ENCODE measurements around the gene OLIG1.
A peak's percentile ranks its signal among the peaks of the same experiment; 100 is the strongest.

Gene OLIG1

DNA sequence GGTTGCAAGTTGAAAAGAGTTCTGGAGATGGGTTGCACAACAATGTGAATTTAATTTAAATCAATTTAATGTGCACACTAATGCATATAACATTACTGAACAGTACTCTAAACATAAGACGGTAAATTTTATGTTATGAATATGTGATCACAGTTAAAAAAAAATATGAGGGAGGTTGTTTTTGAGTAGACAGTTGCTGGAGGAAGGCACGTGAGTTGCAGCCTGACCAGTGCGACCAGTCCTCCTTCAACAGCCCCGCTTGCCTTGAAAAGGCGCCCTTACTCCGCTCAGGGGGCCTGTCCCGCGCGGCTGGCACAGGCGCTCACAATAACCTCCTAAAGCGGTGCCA is 322 bp upstream of the OLIG1 start:
- TF ChIP-seq, protein P1, sequence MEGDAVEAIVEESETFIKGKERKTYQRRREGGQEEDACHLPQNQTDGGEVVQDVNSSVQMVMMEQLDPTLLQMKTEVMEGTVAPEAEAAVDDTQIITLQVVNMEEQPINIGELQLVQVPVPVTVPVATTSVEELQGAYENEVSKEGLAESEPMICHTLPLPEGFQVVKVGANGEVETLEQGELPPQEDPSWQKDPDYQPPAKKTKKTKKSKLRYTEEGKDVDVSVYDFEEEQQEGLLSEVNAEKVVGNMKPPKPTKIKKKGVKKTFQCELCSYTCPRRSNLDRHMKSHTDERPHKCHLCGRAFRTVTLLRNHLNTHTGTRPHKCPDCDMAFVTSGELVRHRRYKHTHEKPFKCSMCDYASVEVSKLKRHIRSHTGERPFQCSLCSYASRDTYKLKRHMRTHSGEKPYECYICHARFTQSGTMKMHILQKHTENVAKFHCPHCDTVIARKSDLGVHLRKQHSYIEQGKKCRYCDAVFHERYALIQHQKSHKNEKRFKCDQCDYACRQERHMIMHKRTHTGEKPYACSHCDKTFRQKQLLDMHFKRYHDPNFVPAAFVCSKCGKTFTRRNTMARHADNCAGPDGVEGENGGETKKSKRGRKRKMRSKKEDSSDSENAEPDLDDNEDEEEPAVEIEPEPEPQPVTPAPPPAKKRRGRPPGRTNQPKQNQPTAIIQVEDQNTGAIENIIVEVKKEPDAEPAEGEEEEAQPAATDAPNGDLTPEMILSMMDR (IDR thresholded peaks at IDR 0.05; ENCODE audit: extremely low read depth, missing control alignments) = no peak
- DNase-seq (ENCODE audit: low spot score) = no peak

DNA sequence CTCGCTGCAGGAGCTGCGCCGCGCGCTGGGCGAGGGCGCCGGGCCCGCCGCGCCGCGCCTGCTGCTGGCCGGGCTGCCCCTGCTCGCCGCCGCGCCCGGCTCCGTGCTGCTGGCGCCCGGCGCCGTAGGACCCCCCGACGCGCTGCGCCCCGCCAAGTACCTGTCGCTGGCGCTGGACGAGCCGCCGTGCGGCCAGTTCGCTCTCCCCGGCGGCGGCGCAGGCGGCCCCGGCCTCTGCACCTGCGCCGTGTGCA is 730 bp downstream of the OLIG1 start:
- no peak for DNase-seq (ENCODE audit: low spot score)
- TF ChIP-seq, protein P1 (IDR thresholded peaks at IDR 0.05; ENCODE audit: extremely low read depth, missing control alignments) = no peak

DNA sequence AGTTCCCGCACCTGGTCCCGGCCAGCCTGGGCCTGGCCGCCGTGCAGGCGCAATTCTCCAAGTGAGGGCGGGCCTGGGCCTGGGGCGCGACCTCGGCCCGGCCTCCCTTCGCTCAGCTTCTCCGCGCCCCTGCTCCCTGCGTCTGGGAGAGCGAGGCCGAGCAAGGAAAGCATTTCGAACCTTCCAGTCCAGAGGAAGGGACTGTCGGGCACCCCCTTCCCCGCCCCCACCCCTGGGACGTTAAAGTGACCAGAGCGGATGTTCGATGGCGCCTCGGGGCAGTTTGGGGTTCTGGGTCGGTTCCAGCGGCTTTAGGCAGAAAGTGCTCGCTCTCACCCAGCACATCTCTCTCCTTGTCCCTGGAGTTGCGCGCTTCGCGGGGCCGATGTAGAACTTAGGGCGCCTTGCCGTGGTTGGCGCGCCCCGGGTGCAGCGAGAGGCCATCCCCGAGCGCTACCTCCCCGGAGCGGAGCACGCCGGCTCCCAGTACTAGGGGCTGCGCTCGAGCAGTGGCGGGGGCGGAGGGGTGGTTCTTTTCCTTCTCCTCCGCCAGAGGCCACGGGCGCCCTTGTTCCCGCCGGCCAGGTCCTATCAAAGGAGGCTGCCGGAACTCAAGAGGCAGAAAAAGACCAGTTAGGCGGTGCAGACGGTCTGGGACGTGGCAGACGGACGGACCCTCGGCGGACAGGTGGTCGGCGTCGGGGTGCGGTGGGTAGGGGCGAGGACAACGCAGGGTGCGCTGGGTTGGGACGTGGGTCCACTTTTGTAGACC is 1.2 kb downstream of the OLIG1 start:
- peak; percentile 45 for DNase-seq (ENCODE audit: low spot score)
- TF ChIP-seq, protein P1 (IDR thresholded peaks at IDR 0.05; ENCODE audit: extremely low read depth, missing control alignments) = no peak

DNA sequence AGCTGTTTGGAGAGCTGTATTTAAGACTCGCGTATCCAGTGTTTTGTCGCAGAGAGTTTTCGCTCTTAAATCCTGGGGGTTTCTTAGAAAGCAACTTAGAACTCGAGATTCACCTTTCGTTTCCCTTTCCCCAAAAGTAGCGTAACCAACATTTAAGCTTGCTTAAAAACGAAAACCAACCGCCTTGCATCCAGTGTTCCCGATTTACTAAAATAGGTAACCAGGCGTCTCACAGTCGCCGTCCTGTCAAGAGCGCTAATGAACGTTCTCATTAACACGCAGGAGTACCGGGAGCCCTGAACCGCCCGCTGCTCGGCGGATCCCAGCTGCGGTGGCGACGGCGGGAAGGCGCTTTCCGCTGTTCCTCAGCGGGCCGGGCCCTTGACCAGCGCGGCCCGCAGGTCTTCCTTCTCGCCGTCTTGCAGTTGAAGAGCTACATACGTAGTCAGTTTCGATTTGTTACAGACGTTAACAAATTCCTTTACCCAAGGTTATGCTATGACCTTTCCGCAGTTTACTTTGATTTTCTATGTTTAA is 1.9 kb downstream of the OLIG1 start:
- peak; percentile 38 for DNase-seq (ENCODE audit: low spot score)
- TF ChIP-seq, protein P1 (IDR thresholded peaks at IDR 0.05; ENCODE audit: extremely low read depth, missing control alignments) = no peak

DNA sequence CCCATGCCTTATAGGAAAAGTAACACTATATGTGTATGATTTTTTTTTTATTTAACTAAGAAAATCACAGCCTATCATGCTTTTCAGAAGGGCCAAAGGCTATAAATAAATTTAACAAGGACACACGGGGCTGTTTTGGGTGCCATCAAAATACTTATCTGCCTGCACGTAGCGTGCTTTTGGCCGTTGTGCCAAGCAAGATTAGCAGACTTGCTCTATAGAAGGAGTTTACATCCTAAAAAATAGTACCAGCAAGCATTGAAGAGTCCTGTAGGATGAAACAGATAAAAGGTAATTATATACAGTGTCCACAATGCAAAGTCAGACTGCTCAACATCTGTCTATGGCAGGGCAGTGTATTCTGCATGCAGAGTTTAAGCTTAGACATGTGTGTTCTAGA is 3.7 kb downstream of the OLIG1 start:
- no peak for DNase-seq (ENCODE audit: low spot score)
- TF ChIP-seq, protein P1 (IDR thresholded peaks at IDR 0.05; ENCODE audit: extremely low read depth, missing control alignments) = no peak

DNA sequence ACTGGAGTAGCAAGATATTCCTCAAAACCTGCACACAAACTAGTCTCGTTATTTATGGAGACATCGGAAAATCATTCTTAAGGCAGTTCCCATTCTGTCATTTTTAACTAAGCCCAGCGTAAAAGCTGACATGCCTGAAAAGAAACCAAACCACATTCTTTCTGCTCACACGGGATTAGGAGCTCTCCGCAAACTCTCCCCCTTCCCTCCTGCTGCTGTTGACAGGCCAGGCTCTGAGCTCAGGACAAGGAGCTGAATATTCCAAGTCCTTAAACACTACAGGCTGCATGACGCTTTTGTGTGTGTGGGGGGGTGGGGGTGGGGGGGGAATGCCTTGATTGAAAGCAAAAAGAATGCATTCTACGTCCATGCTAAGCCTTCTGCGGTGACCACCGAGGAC is 5.2 kb downstream of the OLIG1 start:
- TF ChIP-seq, protein P1 (IDR thresholded peaks at IDR 0.05; ENCODE audit: extremely low read depth, missing control alignments) = no peak
- no peak for DNase-seq (ENCODE audit: low spot score)

DNA sequence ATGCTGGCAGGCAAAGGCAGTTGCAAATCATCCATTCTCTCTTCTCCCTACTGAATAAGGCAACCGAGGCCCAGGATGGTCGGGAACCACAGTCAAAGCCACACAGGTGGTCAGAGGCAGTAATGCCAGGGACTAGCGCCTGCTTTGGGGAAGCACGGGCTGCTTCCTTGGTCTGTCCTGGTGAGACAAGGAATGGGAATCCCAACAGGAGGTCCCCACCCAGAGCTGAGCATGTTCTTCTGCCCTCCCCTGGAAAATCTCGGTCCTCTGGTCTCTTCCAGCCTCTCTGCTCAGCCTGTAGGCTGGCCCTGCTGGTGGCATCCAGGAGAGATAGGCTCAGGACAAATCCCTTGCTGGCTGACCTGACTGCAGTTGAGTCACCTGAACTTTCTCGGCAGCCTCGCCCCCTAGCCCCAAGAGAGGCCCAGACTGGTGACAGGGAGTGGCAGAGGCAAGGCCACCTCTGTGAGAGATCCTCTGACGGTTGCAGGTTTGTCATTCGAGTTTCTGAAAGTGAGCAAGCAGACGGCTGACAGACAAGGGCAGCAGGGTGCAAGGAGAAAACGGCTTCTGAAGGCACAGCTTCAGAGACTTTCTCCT is 5.8 kb downstream of the OLIG1 start:
- no peak for DNase-seq (ENCODE audit: low spot score)
- TF ChIP-seq, protein P1 (IDR thresholded peaks at IDR 0.05; ENCODE audit: extremely low read depth, missing control alignments) = no peak

Data from GM20000 (cell line).